Measurements from ENCODE around the gene POLR2C. TPM values are rescaled to one million over a fixed set of nuclear protein-coding genes. Genes with fewer than 3 reads are reported as not detected.

Gene POLR2C
- total RNA-seq, 1 experiment from 2014 or later, result 85.6 TPM

GRCh38 chr16:57427307-57427706, 35.2 kb upstream of the POLR2C start:
- Histone ChIP-seq H4K8ac (replicated peaks; ENCODE audit: insufficient read length, low read depth, low read length) (no peak overlapping the region), H3T11ph (ENCODE audit: low read length) (no peak overlapping the region), H3K14ac (ENCODE audit: insufficient read depth, low read length) (no peak overlapping the region), H3K9me3 (ENCODE audit: control insufficient read depth, low read depth, low read length) (no peaks in the 10 kb centered on the region), H3K27me3 (ENCODE audit: insufficient read depth, low read length) (no peaks in the 10 kb centered on the region), H2AFZ (ENCODE audit: low read length) (no peak overlapping the region), H2BK5ac (ENCODE audit: insufficient read length, low read length) (no peak overlapping the region), H3K4ac (ENCODE audit: low read depth, low read length) (no peak overlapping the region), H3K79me2 (ENCODE audit: insufficient read depth, low read length) (no peaks in the 10 kb centered on the region), H3K4me1 (ENCODE audit: insufficient read depth, low read length) (no peaks in the 10 kb centered on the region), H3K18ac (ENCODE audit: insufficient read length, low read depth, low read length) (no peak overlapping the region), H3K79me1 (ENCODE audit: insufficient read depth, low read depth, low read length, poor library complexity, severe bottlenecking) (no peaks in the 10 kb centered on the region), H3K23me2 (ENCODE audit: insufficient read length, low read depth, low read length, poor library complexity, severe bottlenecking) (no peaks in the 10 kb centered on the region), H2BK15ac (ENCODE audit: low read depth, low read length) (no peak overlapping the region), H2BK12ac (ENCODE audit: insufficient read length, low read depth, low read length) (no peak overlapping the region), H2BK120ac (ENCODE audit: low read depth, low read length, poor library complexity, severe bottlenecking) (no peak overlapping the region), H3K56ac (ENCODE audit: insufficient read length, low read depth, low read length) (no peak overlapping the region), H3K23ac (ENCODE audit: insufficient read length, low read depth, low read length) (no peak overlapping the region), H2AK5ac (ENCODE audit: insufficient read length, low read length) (no peak overlapping the region), H2BK20ac (ENCODE audit: low read depth, low read length, poor library complexity, severe bottlenecking) (no peak overlapping the region), H3K27ac (ENCODE audit: insufficient read length, low read depth, low read length) (no peak overlapping the region), H4K5ac (ENCODE audit: insufficient read length, low read depth, low read length) (no peak overlapping the region), H4K20me1 (ENCODE audit: control insufficient read depth, insufficient read depth, insufficient read length) (no peaks in the 10 kb centered on the region), H3K9ac (ENCODE audit: extremely low read depth, insufficient read length, low read length) (no peak overlapping the region), H4K91ac (ENCODE audit: insufficient read length, low read depth, low read length) (no peak overlapping the region), H3K4me2 (ENCODE audit: insufficient read depth, insufficient read length, low read length) (no peak overlapping the region)
- no CpG with 5 or more reads among the region's 8 CpGs for WGBS (ENCODE audit: extremely low coverage, insufficient read length, low lambda C conversion rate)
- Mint-ChIP-seq H3K36me3 (ENCODE audit: insufficient read depth in 1 of 3, low read depth in 3 of 3) (peaks cover 27 to 45% (median 45%) of the 10 kb centered on the region in 3 experiments), H3K9me3 (no peaks in the 10 kb centered on the region), H3K27ac (peak overlapping the region in 1 of 3 experiments; percentile 46; a peak in 1 of 7 replicates), H3K4me3 (no peak overlapping the region), H3K27me3 (ENCODE audit: low read depth) (no peaks in the 10 kb centered on the region), H3K4me1 (peaks cover 4 to 5% of the 10 kb centered on the region in 2 experiments; a peak in 3 of 4 replicates)
- DNase-seq, result no peak
- no peak for TF ChIP-seq CTCF (conservative IDR thresholded peaks at IDR 0.05)

Data from H9 (cell line).